HG03196 (cell line): ENCODE results near the gene PLPP3.

Source experiments
- ATAC-seq: cut with Tn5 transposase; IDR thresholded peaks from one replicate; pipeline ENCODE4 v1.9.1; 2021; ENCODE audit not compliant: unreplicated experiment

Gene PLPP3

GRCh38 chr1:56525489-56526041 lies 53.8 kb downstream of the PLPP3 start:
- ATAC-seq, result peak; percentile 86

DNA sequence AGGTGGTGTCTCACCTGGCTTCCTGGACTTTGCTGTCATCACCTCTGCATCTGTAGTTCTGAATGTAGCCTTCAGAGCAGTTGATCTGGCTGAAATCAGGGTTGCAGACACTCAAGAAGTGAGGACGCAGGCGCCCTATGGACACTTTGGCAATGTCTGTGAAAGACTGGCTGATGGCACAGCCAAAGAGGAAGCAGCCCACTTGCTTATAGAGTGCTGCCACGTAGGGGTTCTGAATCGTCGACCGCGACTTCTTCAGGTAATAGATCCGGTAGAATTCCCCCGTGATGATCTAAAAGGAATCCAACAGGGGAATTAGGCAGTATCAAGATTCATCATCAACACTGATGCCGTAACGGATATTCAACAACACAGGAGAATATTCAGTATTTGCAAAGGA lies 55.1 kb downstream of the PLPP3 start:
- no peak for ATAC-seq

GRCh38 chr1:56522680-56523079 lies 56.7 kb downstream of the PLPP3 start:
- ATAC-seq, result no peak

GRCh38 chr1:56520016-56520601 lies 59.3 kb downstream of the PLPP3 start:
- no peak for ATAC-seq

DNA sequence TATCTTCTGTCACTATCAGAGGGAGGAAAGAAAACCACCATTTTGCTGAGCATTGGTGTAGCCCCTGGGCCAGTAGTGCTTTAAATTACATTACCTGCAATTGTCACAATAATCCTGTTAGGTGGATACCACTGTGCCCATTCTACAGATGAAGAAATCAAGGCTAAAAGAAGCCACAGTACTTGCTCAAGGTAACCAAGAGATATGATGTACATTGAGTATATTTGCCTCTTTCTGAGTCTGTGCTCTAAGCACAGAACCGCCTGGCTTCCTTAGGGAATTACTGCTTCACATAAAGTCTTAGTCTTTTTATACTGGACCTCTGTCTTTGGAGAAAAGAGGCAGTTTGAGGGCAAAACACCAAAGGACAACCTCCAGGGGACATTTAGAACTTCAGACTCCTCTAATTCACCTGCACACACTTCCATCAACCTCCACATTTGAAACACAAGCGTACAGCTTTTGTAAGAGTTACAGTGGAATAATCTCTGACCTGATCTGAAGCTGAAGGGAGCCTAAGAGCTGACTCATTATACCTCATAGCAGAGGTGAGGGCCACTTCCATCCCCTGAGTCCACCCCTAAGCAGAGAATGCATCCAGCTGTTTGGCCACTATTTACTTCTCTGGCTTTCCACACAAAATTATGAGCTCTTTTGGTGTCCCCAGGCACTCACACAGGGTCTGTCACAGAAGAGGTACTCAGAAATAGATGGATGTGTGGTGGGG lies 61.8 kb downstream of the PLPP3 start:
- ATAC-seq, result no peak

DNA sequence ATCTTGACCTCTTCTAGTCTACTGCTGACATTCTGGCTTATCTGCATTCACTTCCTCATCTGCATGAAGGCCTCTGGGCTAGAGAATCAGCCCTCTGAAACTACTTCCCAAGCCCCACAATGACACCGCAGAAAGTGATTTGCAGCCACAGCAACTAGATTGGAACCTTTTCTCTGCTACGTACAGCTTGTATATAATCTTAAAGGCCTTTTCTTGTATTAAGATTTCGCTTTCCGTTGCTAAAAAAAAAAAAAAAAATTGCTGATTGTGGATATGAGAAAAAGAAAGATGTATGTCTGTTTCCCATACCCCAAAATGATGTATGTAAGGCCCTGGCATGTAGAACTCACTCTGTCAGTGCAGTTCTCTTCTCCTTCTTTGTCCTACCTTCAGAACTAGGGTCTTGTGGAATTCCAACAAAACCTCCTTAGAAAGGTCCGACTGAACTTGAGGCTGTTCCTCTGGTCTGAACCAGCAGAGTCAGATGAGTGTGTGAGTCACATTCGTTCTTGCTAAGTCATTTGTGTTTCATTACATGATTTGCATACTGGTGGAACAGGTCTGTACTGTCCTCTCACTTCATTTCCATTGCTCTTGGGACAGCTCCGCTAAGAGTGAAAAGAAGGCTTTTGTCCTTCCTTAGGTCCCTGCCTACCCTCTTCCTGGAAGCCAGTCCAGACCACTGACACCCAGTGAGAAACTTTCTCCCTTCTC lies 62.7 kb downstream of the PLPP3 start:
- peak; percentile 88 for ATAC-seq

GRCh38 chr1:56515898-56516538 lies 63.3 kb downstream of the PLPP3 start:
- no peak for ATAC-seq

GRCh38 chr1:56512724-56513494 lies 66.5 kb downstream of the PLPP3 start:
- no peak for ATAC-seq

GRCh38 chr1:56511766-56512165 lies 67.6 kb downstream of the PLPP3 start:
- ATAC-seq, result no peak

DNA sequence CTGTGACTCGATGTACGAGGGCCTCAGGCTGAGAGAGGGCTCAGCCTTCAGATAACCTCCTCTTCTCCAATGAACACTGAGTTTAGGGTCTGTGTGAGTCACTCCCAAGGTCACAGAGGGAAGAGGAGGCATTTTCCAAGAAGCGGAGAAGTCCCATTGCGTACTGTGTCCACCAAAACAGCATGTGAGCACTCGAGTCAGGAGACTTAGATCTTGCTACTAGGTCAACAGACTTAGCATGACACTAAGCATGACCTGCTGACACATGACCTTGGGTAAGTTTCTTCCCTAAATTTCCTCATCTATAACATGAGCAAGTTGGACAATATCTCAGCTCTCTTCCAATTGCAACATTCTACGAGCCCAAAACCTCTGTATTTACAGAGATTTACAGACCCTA lies 68.0 kb downstream of the PLPP3 start:
- ATAC-seq, result no peak

DNA sequence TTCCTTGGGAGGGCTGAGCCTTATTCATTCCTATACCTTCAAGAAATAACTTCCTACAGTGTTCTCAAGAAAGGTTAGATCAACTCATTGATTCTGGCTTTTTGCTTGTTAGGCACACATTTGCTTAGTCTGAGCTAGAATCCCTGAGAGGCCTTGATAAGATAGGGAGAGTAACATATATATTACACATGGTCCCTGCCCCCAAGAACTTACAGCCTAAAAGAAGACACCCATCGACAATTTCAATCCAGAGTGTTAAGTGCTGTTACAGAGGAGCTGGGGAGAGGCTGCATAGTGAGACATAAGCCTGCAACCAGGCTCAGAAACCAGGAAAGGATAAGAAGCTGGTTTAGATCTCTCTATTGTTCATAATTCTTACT lies 68.7 kb downstream of the PLPP3 start:
- ATAC-seq, result no peak

- no peak for ATAC-seq
These were observed 69.4 kb downstream of the PLPP3 start for GRCh38 chr1:56509713-56510641.

DNA sequence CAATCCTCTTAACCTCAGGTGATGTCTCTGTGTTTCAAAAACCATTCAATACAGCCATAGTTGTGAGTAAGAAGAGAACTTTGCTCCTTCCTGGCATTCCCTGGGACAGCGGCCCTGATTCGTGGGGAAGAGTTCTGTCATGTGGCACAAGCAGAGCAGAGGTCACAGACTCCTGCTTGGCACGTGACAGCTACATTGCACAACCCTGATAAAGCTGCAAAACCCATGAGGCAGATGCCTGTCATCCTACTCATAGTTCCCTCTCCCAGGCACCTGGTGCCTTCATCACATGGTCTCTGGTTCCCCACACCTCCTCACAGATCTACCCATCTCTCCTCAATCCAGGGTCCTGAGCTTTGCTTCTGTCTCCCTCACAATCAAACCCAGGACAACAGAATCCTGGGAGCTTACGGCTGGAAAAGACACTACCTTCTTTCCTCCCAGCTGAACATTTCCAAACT lies 70.8 kb downstream of the PLPP3 start:
- no peak for ATAC-seq

- ATAC-seq, result no peak
These were observed 71.3 kb downstream of the PLPP3 start for GRCh38 chr1:56507925-56508522.

DNA sequence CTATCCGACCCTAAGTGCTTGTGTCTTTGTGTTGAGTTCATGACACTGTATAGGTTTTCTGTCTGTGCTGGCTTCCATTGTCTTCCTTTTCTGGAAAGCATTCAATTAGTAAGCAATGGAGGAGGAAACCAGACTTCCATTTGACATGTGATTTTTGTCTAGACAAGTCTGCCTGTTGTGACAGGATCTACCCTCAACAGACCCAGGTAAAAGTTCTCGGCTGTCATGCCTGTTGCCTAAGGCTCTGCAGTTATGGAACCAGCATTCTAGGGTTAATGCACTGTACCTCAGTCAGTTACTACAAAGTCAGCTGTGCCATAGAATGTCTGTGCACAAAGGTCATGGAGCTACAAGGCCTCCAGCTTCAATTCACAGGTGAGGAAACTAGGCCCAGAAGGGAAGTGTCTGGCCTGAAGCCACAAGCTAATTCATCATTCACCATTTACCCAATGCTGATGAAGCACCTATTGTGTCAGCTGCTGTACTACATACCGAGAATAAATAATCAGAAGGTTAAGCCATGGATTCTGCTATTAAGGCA lies 72.3 kb downstream of the PLPP3 start:
- ATAC-seq, result no peak

DNA sequence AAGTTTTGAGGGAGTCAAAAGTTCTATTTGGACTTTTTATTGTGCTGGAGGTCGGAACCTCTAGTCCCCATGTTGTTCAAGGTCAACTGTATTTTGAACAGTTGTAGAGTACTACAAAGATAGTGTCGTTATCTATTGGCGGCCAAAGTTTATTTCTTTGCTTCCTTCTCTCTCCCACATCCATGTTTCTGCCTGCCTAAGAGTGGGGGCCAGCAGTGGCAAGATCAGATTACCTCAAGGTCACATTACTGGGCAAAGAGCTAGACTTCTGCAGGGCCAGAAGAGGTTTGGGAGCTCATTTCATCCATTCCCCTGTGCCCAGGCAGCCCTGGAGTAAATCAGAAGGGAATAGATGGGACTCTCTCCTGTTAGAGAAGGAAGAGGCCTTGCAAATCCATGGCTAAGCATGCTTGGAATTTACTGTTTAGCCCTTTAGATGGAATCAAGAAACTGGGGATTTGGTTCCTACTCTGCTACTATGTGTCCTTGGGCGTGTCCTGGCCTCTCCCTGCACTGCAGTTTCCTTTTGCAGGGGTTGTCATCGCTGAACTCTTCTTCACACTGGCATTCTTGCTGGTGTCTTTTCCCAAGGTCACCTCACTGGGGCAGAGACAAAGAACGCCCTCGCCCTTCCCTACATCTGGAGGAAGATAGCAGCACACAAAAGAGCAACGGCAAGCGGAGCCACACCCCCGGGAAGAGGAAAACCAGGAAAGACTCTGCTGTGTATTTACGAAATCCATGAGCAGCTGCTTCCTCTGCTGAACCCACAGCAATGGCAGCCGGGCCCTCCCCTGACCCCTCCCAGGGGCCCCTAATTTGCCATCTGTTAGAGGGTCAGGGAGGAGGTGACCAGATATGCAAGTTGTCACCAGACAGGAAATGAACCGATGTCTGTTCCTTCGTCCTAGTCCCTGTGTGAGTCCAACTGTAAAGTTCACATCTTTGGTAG lies 73.3 kb downstream of the PLPP3 start:
- no peak for ATAC-seq

DNA sequence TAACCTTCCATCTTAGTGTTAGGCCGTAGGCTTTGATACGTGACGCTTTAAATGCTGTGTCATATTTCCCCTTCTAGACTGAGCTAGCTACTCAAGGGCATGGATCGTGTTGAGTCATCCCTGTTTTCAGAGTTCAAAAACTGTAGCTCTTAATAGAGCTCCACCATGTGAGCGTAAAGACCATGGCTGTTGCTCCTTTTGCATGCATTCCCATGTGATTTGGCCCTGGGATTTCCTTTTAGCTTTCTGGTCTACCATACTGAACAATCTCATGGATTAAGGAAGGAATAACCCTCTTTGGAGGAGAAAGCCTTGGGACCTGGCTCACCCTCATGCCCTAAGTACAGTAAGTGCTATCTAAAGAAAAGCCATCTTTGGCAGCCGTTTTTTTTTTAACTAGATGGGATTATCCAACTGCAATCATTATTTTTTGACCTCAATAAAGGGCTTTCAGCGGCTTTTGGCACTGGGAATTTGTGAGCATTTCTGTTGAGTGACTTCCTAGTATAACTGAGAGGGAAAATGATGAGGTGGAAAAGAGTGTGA lies 76.6 kb downstream of the PLPP3 start:
- no peak for ATAC-seq
